GM21526 (cell line): ENCODE data around the gene ANO5.
"Not testable (repeated sequence)": the region's sequence is repeated elsewhere in the genome, so short reads cannot be mapped to it uniquely, and the experiment has no call there.

Source experiments
- ATAC-seq: cut with Tn5 transposase; IDR thresholded peaks from one replicate; pipeline ENCODE4 v1.9.1; 2021; ENCODE audit warnings: moderate library complexity; ENCODE audit not compliant: unreplicated experiment, low FRiP score

The ANO5 gene

GRCh38 chr11:22199243-22199642 is 6.4 kb downstream of the ANO5 start:
- no peak for ATAC-seq

GRCh38 chr11:22203281-22203680 is 10.4 kb downstream of the ANO5 start:
- no peak for ATAC-seq

- ATAC-seq, result no peak
These were observed 14.3 kb downstream of the ANO5 start for GRCh38 chr11:22207162-22207561.

GRCh38 chr11:22208151-22208858 is 15.4 kb downstream of the ANO5 start:
- ATAC-seq, result no peak

- no peak for ATAC-seq
These were observed 24.1 kb downstream of the ANO5 start for GRCh38 chr11:22216940-22217339.

GRCh38 chr11:22221143-22221542 is 28.3 kb downstream of the ANO5 start:
- ATAC-seq, result no peak

- no peak for ATAC-seq
These were observed 32.3 kb downstream of the ANO5 start for GRCh38 chr11:22225190-22225589.

GRCh38 chr11:22234743-22235142 is 41.9 kb downstream of the ANO5 start:
- ATAC-seq, result no peak

GRCh38 chr11:22244986-22245592 is 52.2 kb downstream of the ANO5 start:
- ATAC-seq, result peak; percentile 92

GRCh38 chr11:22246992-22247391 is 54.1 kb downstream of the ANO5 start:
- ATAC-seq, result no peak

- no peak for ATAC-seq
These were observed 57.0 kb downstream of the ANO5 start for GRCh38 chr11:22249871-22250270.

GRCh38 chr11:22256876-22257275 is 64.0 kb downstream of the ANO5 start:
- ATAC-seq, result no peak

- no peak for ATAC-seq
These were observed 70.7 kb downstream of the ANO5 start for GRCh38 chr11:22263613-22264012.

GRCh38 chr11:22268983-22269624 is 76.2 kb downstream of the ANO5 start:
- not testable (repeated sequence) for ATAC-seq

GRCh38 chr11:22273781-22274180 is 80.9 kb downstream of the ANO5 start:
- ATAC-seq, result no peak

GRCh38 chr11:22275600-22275999 is 82.7 kb downstream of the ANO5 start:
- no peak for ATAC-seq

GRCh38 chr11:22276535-22276934 is 83.7 kb downstream of the ANO5 start:
- ATAC-seq, result no peak

- ATAC-seq, result not testable (repeated sequence)
These were observed 92.1 kb downstream of the ANO5 start for GRCh38 chr11:22284991-22285390.

GRCh38 chr11:22302368-22302767 is 109.5 kb downstream of the ANO5 start:
- no peak for ATAC-seq

- ATAC-seq, result peak; percentile 77
These were observed 111.6 kb downstream of the ANO5 start for GRCh38 chr11:22304337-22304961.

- no peak for ATAC-seq
These were observed 124.8 kb downstream of the ANO5 start for GRCh38 chr11:22317656-22318055.
